ENCODE measurements around the gene URI1.
"Not testable (repeated sequence)": the region's sequence is repeated elsewhere in the genome, so short reads cannot be mapped to it uniquely, and the experiment has no call there.

The URI1 gene, protein sequence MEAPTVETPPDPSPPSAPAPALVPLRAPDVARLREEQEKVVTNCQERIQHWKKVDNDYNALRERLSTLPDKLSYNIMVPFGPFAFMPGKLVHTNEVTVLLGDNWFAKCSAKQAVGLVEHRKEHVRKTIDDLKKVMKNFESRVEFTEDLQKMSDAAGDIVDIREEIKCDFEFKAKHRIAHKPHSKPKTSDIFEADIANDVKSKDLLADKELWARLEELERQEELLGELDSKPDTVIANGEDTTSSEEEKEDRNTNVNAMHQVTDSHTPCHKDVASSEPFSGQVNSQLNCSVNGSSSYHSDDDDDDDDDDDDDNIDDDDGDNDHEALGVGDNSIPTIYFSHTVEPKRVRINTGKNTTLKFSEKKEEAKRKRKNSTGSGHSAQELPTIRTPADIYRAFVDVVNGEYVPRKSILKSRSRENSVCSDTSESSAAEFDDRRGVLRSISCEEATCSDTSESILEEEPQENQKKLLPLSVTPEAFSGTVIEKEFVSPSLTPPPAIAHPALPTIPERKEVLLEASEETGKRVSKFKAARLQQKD

DNA sequence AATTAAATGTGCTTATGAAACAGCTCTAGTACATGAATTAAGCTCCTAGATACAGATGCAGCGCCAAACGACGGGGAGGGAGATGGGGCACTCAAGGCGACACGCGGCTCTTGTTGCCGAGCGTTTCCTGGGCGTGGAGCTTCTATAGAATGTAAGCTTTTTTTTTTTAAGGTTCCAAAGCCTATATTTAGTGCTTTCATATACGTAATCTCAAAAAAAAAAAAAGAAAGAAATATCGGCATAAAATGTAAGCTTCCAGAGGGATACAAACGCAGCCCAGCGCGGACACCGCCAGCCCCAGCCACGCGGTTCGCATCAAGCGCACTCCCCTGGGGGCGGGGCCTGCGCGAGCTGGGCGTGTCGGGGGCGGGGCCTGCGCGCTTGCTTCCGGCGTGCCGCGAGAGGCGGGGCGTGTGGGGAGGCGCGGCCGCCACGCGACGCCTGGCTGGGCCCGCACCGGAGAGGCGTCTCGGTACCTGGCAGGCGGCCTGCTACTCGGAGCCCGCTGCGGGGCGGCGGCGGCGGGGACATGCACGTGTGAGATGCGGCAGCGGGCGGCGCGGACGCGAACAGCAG lies at the start of gene URI1:
Gene URI1 (plus strand): TSS at position 412 of the 576 bp plus-strand sequence. CDS start 309 bp downstream, outside the sequence.
- peak; percentile 87 for DNase-seq

DNA sequence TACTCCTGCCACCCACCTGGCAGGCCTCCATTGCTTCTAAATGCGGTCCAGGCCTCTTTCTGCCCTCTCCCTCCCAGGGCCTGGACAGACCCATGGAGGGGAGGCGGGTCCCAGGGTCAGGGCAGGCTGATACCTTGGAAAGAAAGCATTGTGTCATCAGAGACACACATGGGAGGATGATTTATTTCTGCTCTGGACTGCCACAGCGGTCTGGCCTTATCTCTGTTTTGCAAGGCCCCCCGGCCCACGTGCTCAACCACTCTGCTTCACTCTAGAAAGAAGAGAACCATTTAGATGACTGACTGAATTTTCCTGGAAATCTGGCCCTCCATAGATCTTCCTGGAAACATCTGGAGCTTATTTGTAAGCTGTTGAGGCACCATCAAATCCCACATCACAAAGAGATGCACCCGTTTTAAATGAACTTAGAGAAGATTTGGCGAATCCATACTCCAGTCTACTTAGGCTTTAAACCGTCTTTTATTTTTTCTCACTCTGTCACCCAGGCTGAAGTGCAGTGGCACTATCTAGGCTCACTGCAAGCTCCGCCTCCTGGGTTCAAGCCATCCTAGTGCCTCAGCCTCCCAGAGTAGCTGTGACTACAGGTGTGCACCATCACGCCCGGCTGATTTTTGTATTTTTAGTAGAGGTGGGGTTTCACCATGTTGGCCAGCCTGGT lies 48.3 kb upstream of the URI1 start:
- DNase-seq, result no peak

DNA sequence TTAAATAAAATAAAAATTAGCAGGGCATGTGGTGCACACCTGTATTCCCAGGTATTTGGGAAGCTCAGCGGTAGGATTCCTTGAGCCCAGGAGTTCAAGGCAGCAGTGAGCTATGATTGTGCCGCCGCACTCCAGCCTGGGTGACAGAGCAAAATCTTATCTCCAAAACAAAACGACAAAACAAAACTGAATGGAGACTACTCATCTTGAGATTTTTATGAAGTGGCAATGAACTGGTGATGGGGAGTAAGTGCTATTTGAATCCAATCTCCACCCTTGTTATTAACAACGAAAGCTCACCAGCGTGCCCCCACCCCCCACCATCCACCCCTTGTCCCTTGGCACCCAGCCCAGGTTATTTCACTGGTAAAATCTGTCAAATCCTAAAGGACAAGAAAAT lies 45.2 kb upstream of the URI1 start:
- no peak for DNase-seq

DNA sequence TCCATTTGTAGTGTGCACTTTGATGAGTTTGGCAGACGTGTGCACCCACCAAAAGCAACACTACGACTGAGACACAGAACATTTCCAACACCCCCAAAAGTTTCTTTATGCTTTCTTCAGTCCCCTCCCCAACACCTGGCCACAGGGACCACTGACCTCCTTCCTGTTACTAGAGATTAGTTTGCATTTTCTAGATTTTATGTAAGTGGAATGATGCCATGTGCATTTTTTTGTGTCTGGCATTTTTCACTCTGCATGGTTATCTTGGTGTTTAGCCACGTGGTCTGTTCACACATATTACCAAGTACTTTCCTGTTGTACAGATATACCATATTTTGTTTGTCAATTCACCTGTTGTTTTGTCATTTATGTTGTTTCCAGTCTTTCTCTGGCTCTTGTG lies 44.6 kb upstream of the URI1 start:
- DNase-seq, result no peak

DNA sequence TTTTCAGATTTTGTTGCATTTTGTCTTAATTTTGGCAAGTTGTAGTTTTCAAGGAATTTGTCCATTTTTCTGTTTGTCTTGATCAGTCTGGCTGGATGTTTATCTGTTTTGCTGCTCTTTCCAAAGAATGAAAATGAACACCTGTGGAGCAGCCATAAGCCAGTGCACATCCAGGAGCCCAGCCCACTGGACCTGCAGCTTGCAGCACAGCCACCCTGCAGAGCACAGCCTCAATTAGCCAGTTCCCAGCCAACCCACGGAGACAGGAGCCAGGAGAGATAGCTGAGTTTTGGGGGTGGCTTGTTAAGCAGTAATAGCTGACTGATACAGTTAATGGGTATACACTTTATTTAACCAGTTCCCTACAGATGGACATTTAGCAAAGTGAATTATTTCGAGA lies 38.0 kb upstream of the URI1 start:
- no peak for DNase-seq

DNA sequence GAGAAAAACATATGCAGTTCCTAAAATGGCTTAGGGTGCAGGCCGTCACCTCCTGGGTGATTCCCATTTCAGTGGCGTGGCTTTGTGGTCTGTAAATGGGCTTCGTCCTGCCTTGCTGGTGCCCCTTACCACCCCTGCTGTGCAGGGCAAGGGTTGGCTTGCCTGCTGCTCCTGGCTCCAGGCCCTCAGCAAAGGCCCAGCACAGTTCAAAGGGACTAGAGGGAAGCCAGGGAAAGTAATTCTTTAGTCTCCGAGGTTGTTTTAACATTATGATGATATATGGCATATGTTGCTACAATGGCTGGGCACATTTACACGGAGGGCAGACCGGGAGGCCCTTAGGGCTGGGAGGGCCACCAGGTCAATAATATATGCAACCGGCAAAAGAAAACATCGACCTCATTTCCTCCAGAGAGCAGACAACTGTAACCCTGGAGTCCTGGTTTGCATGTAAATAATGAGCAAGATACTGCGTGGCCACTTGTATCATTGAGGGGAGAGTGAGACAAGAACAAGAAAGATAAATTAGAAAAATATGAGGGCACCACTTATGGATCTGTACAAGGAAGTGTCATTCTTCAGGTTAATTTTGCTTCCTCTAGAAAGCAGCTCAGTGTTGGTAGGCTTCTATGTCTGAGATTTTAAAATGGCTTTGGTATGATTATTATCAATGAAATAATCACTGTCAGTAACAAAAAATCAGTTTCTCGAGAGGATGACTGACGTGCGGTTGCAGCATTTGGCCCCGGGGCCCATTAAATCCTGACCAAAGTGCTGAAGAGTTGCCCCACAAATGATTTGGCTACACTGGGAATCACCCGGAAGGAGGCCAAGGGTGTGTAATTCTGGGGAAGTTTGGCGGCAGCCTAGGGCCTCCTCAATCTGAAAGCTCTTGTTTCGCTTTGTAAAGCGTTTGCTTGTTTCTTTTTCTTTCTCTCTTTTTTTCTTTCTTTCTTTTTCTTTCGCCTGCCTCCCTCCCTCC lies 32.8 kb upstream of the URI1 start:
- no peak for DNase-seq

DNA sequence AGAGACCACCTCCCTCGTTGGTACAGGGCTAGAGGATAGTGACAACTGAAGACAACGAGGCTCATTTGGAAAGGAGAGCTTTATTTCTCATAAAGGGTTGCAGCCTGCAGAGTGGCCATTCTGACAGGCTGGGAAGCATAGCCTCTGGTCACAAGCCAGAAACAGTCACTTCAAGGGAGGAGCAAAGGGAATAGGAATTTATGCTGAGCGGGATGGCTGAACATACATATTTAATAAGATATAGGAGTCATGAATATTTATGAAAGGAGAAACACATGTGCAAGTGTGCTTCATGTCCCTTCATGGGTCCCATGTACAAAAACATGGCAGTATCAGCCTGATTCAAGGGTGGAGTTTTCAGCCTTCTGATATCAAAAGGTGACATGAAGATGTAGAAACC lies 27.1 kb upstream of the URI1 start:
- no peak for DNase-seq

DNA sequence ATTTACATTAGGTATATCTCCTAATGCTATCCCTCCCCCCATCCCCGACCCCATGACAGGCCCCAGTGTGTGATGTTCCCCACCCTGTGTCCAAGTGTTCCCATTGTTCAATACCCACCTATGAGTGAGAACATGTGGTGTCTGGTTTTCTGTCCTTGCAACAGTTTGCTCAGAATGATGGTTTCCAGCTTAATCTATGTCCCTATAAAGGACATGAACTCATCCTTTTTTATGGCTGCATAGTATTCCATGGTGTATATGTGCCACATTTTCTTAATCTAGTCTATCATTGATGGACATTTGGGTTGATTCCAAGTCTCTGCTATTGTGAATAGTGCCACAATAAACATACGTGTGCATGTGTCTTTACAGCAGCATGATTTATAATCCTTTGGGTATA lies 26.2 kb upstream of the URI1 start:
- DNase-seq, result not testable (repeated sequence)

DNA sequence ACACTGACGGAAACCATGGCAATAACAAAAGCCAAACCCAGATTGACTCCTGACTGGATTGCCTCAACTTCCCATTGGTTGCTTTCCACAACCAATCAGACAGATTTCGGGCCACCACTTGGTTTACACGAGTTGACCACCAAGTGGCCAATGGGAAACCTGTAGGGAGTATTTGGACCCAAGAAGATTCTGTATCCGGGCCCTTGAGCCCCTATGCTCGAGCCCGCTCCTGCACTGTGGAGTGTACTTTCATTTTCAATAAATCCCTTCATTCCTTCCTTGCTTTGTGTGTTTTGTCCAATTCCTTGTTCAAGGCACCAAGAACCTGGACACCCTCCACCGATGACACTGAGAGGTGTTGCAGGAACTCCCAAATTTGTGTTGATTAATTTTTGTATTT lies 24.1 kb upstream of the URI1 start:
- DNase-seq, result no peak

DNA sequence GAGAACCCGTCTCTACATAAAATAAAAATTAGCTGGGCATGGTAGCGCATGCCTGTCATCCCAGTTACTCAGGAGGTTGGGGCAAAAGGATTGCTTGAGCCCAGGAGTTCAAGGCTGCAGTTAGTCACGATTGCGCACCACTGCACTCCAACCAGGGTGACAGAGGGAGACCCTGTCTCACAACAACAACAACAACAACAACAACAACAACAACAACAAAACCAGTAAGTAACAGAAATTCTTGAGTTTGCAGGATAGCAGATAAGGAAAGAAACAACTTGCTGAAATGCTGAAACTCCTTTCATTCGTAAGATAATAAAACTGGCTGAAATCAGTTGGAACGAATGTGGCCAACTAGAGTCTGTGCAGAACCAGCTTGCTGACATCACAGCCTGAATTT lies 23.1 kb upstream of the URI1 start:
- DNase-seq, result no peak

DNA sequence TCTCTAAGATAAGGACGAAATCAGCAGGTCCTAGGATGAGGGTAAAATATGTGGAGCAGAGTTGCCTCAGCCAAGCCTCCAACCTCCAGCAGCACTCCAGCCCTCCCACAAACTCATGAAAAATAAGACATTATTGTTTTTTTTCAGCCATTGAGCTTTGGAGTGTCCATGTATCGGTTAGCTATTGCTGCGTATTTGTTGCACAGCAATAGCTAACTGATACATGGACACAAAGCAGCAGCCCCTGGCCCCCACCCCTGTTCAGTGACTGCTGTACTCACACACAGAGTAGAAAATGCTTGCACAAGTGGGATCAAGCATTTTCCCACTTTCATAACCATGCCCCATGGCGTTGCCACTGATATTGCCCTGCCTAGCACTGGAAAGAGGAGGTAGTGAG lies 19.1 kb upstream of the URI1 start:
- DNase-seq, result no peak

DNA sequence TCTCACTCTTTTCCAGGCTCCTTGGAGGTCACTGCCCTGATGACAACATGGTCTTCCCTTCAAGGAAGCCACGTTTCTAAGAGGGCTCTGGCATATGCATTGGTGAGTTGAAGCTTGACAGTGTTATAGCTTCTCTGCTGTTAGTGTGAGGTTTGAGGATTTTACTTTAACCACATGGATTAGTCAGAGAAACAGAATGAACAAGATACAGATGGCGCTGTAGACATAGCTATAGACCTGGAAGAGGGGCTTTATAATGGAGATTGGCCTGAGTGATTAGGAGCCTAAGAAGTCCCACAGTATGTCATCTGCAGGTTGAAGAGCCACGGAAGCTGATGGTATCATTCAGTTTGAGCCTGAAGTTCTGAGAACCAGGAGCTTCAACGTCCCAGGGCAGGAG lies 18.4 kb upstream of the URI1 start:
- DNase-seq, result no peak

DNA sequence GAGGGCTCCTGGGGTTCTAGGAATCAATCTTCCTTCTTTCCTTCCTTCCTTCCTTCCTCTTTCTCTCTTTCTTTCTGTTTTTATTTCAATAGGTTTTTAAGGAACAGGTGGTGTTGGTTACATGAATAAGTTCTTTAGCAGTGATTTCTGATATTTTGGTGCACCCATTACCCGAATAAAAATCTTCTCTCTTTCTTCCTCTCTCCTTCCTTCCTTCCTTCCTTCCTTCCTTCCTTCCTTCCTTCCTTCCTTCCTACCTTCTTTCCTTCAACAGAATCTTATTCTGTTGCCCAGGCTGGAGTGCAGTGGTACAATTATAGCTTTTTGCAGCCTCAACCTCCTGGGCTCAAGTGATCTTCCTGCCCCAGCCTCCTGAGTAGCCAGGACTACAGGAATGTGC lies 16.0 kb upstream of the URI1 start:
- DNase-seq, result no peak

DNA sequence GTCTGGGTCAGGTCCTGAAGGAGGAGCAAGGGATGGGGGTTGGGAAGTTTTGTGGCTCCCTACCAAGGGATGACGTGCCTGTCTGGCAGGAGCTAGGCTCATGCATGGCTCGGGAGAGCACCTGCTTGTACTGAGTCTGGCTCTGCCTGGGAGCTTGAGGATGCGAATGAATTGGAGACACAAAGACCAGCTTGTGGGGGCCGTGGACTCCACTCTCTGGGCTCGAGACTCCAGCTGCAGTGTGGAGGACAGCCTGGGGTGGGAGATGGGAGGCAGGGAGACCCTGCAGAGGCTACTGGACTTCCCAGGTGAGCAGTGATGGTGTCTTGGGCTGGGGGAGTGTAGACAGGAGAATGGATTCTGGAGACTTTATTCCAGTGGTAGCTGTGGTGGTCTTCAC lies 15.2 kb upstream of the URI1 start:
- no peak for DNase-seq

DNA sequence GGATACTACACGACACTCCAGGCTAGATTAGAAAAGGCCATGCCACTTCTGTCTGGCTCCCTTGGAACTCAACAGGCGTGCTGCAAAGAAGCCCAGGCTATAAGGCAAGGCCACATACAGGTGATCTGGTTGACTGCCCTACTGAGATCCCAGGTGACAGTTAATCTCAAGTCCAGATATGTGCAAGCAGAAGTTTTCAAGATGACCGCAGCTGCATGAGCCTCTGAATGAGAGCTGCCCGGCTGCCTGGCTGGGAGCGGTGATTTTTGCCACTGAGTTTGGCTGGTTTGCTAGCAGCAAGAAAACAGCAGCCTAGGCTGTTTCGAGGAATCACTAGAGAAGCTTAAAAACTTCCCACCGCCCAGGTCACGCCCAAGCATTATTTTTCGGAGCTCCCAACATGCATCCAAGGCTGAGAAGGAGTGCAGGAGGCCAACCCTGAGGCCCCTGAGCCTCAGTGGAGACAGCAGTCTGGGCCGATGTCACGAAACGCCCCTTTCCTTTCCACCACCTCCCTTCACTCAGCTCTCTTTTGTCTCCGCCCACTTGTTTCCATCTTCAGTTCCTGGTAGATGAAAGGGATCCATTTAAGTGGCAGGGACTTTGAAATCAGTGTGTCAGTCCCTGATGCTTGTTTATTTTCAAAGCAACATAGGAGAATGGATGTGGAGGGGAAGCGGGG lies 14.0 kb upstream of the URI1 start:
- DNase-seq, result no peak

DNA sequence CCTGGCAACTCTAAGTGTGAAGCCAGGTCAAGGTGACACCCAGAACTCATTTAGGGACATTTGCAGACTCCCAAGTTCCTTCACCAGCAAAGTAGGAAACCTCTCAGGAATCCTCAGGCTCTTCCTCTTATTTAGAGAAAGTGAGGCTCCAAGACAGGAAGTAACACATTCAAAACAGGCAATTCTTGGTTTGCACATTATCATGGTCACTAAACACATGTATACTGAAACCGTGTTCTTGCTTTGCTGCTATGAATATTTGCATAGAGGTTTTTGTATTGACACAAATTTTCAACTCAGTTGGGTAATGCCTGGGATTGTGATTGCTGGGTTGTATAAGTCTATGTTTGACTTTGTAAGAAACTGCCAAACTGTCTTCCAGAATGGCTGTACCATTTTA lies 13.2 kb upstream of the URI1 start:
- no peak for DNase-seq

DNA sequence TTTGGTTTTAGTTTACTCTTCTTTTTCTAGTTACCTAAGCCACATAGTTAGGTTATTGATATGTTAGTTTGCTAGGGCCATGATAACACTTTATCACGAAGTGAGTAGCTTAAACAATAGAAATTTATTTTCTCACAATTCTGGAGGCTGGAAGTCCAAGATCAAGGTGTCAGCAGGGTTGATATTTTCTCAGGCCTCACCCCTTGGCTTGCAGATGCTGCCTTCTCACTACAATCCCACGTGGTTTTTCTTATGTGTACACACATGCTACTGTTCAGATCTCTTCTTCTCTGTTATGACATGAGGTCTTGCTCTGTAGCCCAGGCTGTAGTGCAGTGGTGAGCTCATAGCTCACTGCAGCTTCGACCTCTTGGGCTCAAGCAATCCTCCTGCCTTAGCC lies 7.8 kb upstream of the URI1 start:
- DNase-seq, result no peak

DNA sequence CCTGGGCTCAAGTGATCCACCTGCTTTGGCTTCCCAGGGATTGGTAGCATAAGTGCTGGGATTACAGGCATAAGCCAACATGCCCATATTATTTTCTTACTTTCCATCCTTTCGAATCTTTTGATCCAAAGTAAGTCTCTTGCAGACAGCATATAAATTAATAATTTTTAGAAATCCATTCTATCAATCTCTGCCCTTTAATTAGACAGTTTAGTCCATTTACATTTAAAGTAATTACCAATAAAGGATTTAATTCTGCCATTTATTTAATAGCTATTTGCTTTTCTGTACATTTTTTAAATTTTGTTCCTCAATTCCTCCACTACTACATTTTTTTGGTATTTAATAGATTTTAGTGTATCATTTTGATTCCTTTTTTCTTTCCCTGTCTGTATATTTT lies 7.3 kb upstream of the URI1 start:
- DNase-seq, result no peak

DNA sequence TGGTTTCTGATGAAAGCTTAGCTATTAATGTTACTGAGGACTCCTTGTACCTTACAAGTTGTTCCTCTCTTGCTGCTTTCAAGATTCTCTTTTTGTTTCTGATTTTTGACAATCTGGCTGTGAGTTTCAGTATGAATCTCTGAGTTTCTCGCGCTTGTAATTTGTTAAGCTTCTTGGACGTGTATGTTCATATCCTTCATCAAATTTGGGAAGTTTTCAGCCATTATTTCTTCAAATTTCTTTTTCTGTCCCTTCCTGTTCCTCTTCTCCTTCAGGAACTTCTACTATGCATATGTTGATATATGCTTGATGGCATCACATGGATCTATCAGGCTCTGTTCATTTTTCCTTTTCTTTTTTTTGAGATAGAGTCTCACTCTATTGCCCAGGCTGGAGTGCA lies 5.6 kb upstream of the URI1 start:
- no peak for DNase-seq

DNA sequence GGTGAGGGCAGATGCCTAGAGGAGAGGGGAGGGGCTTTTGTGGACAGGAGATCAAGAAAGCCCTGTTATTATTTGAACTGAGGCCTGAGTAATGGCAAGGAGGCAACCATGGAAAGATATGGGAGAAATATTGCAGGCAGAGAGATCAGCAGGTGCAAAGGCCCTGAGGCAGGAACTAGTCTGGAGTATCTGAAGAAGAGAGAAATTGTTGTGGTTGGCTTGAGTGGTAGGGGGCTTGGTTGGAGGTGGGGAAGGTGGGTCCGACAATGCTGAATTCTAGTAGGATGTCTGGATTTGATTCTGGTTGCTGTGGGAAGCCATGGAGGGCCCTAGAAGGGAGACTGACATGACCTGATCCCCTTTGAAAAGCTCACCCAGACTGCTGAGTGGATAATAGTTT lies 2.4 kb upstream of the URI1 start:
- no peak for DNase-seq

DNA sequence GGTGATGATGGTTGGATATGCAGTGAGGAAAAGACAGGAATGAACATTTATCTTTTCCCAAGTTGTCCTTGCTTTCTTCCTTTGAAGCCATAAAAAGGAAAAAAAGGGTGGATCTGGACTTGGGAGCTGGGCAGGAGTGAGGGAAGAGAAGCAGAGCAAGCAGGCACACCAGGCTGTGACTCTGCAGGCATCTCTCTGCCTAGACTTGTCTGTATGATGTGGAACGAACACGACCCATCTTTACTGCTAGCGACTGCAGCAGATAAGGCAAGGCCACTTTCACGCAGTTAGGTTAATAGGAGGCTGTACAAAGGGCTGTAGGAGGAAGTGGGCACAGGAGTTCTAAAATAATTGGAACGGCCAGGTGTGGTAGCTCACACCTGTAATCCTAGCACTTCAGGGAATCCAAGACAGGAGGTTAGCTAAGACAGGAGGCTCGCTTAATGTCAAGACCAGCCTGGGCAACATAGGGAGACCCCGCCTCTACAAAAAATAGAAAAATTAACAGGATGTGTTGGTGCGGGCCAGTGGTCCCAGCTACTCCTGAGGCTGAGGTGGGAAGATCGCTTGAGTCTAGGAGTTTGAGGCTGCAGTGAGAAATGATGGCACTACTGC lies 961 bp upstream of the URI1 start:
- DNase-seq, result no peak

All from CD4-positive, alpha-beta T cell treated with Interferon gamma for 1 hour (primary cell).